ENCODE data around the gene ADD2.
"Not testable (repeated sequence)": the region's sequence is repeated elsewhere in the genome, so short reads cannot be mapped to it uniquely, and the experiment has no call there.

The ADD2 gene

GRCh38 chr2:70639841-70640436, 128.1 kb downstream of the ADD2 start:
- DNase-seq (ENCODE audit: low spot score): no peak

- DNase-seq (ENCODE audit: low spot score): no peak
These were observed 129.4 kb downstream of the ADD2 start for GRCh38 chr2:70638561-70638960.

- DNase-seq (ENCODE audit: low spot score): no peak
These were observed 134.5 kb downstream of the ADD2 start for GRCh38 chr2:70633508-70633907.

- DNase-seq (ENCODE audit: low spot score): no peak
These were observed 135.0 kb downstream of the ADD2 start for GRCh38 chr2:70632966-70633365.

- DNase-seq (ENCODE audit: low spot score): no peak
These were observed 135.6 kb downstream of the ADD2 start for GRCh38 chr2:70632388-70632787.

- no peak for DNase-seq (ENCODE audit: low spot score)
These were observed 137.2 kb downstream of the ADD2 start for GRCh38 chr2:70630761-70631160.

GRCh38 chr2:70627211-70627898, 140.6 kb downstream of the ADD2 start:
- DNase-seq (ENCODE audit: low spot score): no peak

GRCh38 chr2:70626254-70626990, 141.6 kb downstream of the ADD2 start:
- no peak for DNase-seq (ENCODE audit: low spot score)

GRCh38 chr2:70621536-70621935, 146.5 kb downstream of the ADD2 start:
- not testable (repeated sequence) for DNase-seq (ENCODE audit: low spot score)

GRCh38 chr2:70620020-70620419, 148.0 kb downstream of the ADD2 start:
- DNase-seq (ENCODE audit: low spot score): no peak

GRCh38 chr2:70619167-70619566, 148.8 kb downstream of the ADD2 start:
- no peak for DNase-seq (ENCODE audit: low spot score)

- no peak for DNase-seq (ENCODE audit: low spot score)
These were observed 151.8 kb downstream of the ADD2 start for GRCh38 chr2:70616168-70616694.

GRCh38 chr2:70615222-70615621, 152.8 kb downstream of the ADD2 start:
- no peak for DNase-seq (ENCODE audit: low spot score)

GRCh38 chr2:70613521-70613920, 154.5 kb downstream of the ADD2 start:
- DNase-seq (ENCODE audit: low spot score): no peak

- DNase-seq (ENCODE audit: low spot score): no peak
These were observed 155.4 kb downstream of the ADD2 start for GRCh38 chr2:70612574-70612973.

- DNase-seq (ENCODE audit: low spot score): no peak
These were observed 159.6 kb downstream of the ADD2 start for GRCh38 chr2:70608373-70608772.

GRCh38 chr2:70607121-70607561, 160.9 kb downstream of the ADD2 start:
- no peak for DNase-seq (ENCODE audit: low spot score)

Data from D341Med (cell line).